A172 (cell line): Measurements from ENCODE around the gene BMPR1B. TPM values are rescaled to one million over a fixed set of nuclear protein-coding genes. Genes with fewer than 3 reads are reported as not detected.
"Not testable (repeated sequence)": the region's sequence is repeated elsewhere in the genome, so short reads cannot be mapped to it uniquely, and the experiment has no call there.

ENCODE experiments used
- DNase-seq: peaks from one replicate; pipeline ENCODE4 v3.0.0-alpha.2; 2015; ENCODE audit warnings: low spot score
- total RNA-seq: library from RNA; depleted of rRNA; stranded (reverse); fragments of >200 nt; shearing (Covaris generic); gene quantifications from 2 replicates; pipeline ENCODE4 v1.2.3, GENCODE V29; 2014

The BMPR1B gene
- total RNA-seq, 1 experiment from 2014 or later = 0.05 TPM

DNA sequence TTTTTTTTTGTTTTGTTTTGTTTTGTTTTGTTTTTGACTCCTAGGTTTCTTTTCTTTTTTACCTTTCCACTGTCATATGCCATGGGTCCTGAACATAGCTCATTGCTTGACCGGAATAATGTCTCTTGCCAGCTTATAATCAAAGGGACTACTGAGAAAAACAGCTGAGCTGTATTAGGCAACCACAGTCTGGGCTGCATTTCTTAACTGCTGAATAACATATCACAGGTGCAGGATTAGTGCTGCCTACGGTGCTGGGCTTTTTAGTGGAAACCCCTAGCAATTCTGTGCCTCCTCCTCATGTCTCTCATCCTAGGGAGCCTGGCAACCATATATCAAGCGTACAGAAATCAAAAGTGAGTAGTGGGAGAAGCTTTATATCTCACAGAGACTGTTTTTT is 333.5 kb downstream of the BMPR1B start:
- no peak for DNase-seq

DNA sequence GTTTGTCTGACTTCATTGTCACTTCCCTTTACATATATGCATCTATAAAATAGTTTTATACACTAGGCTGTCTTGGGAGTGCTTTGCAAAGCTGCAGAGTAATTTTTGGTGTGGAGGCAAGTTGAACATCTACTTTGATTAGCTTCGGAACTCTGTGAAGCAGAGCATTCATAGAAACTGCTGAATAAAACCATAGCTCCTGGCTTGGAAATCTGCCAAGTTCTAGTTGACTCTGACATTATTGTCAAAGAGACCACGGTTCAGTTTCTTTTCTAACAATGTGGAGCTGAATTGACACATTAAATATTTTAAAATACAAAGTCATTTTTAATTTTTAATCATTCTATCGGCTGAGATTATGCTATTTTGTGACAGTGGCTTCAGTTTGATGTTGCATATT is 335.0 kb downstream of the BMPR1B start:
- no peak for DNase-seq

DNA sequence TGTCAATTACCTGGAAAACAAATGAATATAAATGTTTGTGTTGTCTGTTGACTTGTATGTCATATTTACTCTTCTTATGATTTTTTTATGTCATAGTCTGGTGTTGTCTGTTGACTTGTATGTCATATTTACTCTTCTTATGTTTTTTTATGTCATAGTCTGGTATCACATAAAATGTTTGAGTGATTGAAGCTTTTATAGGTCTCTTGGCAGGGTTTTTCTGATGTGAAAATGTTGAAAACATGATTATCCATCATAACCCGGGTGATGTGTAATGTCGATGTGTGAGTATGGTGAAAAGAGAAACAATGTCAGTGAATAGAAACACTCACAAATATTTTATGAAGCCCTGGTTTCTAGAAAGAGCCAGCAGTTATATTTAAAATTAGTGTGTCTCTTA is 335.7 kb downstream of the BMPR1B start:
- DNase-seq = no peak

DNA sequence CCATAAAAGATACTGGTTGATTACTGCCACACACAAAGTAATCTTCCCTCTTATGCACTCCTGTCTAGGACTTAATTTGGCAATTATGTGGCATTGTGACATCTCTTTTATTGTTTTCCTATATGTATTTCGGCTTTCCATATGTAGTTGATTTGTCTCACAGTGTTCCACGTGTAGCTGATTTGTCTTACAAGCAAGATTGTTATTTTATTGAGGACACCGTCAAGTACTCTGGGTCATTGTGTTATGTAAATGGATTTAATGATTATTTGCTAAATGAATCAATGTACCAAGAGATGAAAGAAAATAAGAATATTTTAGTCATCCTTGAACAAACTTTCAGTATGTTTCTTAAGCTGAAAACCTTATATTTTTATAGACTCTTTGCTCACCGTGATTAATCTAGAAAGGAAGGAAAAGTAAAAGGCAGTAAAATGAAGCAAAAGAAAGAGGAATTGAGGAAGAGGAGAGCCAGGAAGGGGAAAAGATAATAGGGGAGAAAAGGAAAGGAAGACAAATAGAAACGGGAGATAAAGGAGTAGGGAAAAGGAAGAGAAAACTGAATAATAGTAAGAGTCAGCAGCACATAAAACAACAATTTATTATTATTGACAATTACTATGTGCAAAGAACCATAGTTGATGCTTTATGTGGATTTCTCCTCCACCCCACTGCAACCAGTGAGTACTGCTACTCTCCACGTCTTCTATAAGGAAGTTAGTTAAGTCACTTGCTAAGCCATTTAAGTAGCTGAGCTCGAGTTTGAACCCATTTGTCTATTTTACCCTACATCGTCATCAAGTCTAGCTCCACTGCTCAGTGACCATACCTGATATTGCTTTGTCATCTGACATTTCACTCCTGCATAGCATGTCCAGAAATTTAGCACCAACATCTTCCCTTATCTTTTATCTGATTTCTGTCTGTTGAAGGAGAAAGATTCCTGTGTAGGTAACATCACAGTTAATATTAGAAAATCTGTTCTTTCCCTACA is 336.5 kb downstream of the BMPR1B start:
- DNase-seq = no peak

DNA sequence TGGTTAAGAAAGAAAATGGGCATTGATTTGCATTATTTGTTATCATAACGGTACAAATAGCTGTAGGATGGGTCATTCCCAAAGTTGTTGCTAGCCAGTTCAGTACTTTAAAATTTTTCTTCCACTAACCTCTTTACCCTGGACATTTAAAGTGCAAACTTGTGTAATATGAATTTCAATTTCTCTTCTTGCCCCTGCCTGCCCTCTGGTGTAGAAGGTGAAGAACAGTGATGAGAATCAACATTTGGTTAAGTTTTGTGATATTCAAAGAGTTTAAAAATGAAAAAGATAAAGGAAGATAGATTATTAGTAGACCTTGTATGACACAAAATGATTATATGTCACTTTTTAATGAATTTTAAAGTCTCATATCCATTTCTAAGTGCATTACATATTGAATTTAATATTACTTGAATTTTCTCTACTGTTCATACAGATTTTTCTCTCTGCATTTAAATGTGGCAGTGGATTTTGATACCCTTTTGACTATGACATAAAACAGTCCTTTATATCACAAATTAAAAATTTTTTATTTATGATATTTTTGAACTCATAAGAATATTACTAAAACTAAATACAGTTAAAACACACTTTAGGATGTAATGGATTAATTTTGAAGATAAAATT is 337.7 kb downstream of the BMPR1B start:
- peak; percentile 18 for DNase-seq

DNA sequence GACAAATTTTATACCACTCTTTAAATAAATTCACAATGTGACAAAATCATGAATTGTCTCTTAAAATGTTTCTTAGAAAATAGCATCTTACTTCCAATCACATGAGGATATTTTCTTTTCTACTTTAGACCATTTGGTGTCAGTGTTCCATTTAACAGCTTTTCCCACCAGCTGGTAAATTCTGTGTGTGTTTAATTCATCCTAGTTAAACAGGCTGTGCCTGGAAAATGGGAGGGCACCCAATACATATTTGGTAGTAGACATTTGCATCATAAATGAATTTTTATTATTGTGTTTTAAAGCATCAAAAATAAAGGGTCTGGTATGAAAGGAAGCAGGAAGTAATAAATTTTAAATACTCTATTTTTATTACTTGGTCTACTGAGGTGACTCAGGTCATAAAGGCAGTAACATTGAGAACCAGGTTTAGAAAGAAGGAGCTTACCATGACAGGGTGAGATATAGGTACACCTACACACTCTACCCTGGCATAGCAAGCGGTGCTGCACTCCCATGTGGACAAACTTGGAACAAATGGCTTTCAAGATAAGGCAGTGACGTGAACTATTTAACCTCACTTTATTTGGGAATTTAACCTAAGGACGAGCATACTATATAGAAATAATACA is 344.5 kb downstream of the BMPR1B start:
- DNase-seq = no peak

DNA sequence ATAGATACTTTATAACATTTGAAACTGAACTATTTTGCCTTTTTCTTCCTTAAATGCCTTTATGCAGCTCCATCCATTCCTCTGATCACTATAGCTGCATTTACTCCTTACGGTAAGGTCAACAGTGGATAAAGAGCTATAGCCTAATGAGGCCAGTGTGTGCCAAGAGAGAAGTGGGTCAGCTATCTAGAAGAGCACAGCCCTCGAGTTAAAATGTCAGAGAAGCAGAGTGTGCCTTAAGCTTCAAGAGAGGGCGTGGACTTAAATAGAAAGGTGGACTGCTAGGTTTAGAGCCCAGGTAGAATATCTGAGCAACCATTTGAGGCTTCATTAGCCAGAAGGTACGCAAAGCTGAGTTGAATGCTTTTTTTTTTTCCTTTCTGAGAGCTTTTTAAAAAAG is 347.4 kb downstream of the BMPR1B start:
- DNase-seq = no peak

DNA sequence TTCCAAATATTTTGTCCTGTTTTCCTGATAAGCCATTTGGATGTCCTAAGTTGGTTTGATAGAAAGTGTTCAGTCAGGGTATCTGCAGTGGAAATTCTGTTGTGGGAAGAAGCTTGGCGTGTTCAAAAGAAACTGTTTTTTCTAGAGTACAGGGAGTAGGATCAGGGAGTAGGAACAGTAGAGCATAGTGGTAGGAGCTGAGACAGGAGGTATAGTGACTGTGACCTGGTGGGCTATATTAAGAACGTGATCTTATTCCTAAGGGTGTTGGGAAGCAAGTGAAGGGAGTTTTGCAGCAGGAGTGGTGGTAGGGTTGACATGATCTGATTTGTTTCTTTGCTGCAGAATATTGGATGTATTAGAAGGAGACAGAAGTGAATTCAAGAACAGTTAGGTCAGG is 348.2 kb downstream of the BMPR1B start:
- DNase-seq = no peak

DNA sequence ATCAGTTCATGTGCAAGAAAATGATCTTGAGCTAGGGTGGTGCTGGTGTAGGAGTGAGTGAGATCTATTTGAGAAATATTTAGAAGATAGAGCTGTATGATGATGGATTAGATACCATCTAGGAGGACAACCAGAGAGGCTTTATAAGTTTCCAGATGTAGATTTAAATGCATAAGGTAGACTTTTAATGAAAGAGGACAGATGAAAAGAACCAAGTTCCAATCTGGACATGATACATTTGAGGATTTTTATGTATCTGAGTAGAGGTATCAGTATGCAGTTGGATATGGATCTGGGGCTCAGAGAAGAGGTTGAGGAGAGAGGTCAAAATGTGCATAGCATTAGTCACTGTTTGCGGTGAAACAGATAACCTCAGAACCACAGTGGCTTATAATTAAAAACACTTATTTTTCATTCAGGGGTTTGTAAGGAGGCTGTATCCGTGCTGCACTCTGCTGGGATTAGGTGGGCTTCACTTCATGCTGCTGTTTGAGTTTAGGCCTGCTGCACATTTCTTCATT is 348.7 kb downstream of the BMPR1B start:
- peak; percentile 38 for DNase-seq

DNA sequence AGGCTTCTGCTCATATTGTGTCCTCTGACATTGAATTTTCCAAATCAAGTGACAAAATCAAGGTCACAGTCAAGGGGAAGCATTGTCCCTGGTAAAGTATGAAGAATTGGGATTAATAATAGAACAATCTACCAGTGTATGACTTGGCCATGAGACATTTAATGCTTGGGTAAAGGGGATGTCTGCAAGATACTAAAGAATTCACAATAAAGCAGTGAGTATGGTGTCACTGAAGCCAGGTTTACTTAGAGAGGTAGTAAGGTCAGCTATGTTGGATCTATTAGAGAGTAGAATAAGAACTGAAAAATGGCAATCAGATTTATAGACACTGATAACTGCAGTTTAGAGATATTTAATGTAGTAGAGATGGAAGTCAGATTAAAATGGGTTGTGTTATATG is 349.2 kb downstream of the BMPR1B start:
- no peak for DNase-seq

DNA sequence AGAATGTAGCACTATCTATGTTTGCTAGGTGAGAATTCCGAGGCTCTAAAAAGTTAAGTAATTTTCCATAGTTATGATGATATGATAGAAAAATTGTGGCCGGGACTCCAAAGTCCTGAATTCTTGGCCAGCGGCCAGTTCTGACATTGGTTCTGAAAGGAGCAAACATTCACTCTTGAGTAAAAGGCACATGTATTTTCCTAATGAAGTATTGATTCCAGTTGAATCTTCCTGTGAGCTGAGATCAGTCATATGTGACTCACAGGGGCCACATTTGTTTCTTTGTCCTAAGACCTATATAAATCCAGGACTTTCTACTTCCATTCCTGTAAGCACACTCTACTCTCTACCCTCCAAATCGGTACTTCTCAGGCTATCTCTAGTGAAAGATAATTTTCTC is 349.9 kb downstream of the BMPR1B start:
- DNase-seq = no peak

DNA sequence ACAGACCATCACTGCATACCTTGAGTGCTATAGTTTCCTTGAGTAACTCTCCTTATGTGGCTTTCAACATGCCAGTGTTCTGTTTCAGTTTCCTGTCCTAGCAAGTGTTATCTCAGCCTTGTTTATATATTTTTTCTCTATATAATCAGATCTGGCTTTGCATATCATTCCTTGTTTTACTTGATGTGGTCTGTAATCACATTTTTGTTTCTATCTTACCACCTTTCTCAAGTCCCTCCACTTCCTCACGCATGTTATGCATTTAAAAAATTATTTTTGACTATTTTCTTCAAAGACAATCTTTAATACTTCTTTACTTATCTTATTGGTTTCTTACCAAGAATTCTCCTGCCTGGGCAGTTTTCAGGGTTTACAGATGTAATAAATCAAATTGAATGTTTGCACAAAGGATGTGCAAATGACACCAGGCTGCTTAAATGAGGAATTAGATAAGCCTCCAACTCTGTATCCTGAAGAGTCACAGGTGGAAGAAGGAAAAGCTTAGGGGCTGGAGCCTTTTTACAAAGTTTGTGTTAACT is 351.2 kb downstream of the BMPR1B start:
- no peak for DNase-seq

DNA sequence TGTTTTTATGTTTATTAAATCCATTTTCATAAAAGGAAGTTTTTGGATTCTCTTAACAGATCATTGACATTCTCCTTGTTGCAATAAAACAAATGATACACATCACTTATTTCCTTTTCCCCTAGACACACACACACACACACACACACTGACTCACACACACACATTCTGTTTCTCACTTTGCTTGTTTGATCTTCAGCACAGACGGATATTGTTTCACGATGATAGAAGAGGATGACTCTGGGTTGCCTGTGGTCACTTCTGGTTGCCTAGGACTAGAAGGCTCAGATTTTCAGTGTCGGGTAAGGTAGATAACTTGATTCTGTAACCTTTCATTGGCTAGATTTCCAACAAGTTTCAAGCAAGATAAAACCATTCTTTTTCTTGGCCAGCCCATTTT is 356.8 kb downstream of the BMPR1B start:
- no peak for DNase-seq

DNA sequence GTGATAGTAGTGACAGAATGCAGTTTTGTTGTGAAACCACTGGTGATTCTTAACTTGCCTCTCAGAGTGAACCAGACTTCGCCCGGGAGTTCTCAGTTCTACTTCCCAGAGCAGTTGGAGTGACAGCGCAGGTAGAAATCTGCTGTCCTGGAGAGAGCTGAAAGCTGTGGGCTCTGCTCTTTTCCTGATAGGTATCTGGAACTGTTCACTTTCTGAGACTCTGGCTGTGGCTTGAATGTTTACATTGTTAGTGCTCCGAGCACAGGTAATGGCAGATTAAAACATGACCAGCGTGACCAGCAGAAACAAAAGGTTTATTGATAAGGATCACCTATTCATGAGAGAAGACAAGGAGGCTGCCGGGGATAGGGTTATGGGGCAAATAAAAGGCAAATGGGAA is 360.7 kb downstream of the BMPR1B start:
- DNase-seq = no peak

DNA sequence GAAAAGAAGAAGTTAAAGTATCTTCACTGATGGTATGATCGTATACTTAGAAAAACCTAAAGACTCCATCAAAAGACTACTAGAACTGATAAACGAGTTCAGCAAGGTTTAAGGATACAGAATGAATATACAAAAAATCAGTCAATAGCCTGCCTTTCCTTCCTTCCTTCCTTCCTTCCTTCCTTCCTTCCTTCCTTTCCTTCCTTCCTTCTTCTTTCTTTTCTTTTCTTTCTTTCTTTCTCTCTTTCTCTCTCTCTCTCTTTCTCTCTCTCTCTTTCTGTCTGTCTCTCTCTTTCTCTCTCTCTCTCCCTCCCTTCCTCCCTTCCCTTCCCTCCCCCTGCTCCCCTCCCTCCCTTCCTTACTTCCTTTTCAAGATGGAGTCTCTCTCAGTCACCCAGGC is 362.7 kb downstream of the BMPR1B start:
- DNase-seq = no peak

DNA sequence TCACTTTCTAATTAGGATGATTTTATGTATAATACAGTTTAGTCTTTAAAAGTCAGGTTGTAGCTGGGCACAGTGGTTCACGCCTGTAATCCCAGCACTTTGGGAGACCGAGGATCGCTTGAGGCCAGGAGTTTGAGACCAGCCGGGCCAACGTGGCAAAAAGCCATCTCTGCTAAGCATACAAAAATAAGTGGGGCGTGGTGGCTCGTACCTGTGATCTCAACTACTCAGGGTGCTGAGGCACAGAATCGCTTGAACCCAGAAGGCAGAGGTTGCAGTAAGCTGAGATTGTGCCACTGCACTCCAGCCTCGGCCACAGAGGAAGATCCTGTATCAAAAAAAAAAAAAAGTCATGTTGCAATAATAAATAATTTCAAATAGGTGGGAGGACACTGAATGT is 364.2 kb downstream of the BMPR1B start:
- no peak for DNase-seq

DNA sequence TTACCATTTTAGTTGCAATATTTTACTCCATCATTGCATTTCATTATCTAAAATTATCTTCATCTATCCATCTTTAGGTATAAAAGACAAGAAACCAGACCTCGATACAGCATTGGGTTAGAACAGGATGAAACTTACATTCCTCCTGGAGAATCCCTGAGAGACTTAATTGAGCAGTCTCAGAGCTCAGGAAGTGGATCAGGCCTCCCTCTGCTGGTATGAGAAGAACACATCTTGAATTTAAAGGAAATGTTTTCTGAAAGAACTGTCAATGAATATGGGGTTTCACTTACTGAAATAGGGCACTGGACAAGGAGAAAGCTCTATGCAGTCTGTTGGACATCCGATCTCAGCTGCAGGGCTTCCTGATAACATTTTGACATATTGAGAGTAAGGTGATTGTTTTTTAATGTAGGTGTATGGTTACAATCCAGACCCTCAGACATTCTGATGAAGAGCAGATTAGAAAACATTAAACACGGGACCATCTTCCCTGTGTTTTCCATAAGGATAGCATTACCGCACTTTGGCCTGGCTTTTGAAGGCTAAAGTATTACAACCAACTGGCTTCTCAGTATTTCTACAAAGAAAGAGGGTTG is 367.2 kb downstream of the BMPR1B start:
- DNase-seq = peak; percentile 62

DNA sequence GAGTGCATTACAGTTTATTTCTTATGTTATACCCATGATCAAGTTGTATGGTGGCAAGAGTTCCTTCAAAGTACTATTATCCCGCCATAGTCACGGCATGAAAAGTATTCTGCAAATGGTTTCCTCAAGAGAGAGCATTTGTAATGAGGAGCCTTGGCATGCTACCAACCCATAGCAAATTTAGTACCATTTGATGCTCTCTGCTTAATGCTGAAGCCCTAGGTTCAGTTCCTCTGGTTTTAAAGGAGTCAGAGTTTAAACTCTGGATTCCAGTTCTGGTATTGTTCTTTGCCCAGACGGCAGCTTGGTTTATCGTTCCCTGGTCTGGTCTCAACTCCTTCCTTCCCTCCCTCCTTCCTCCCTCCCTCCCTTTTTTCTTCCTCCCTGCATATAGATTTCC is 371.3 kb downstream of the BMPR1B start:
- DNase-seq = no peak

DNA sequence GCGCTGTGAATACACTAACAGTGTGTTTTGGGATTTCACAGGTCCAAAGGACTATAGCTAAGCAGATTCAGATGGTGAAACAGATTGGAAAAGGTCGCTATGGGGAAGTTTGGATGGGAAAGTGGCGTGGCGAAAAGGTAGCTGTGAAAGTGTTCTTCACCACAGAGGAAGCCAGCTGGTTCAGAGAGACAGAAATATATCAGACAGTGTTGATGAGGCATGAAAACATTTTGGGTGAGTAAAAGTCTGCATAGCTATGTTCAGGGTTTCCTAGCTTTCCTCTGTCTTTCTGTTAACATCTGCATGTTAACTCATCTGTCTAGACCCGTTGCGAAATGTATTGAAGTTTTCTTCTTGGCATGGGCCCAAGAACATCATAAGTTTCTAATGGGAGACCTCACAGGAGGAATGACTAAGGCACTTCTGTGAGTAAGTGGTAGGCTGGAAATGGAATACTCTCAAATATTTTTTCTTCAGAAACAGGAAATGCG is 372.1 kb downstream of the BMPR1B start:
- DNase-seq = peak; percentile 89

DNA sequence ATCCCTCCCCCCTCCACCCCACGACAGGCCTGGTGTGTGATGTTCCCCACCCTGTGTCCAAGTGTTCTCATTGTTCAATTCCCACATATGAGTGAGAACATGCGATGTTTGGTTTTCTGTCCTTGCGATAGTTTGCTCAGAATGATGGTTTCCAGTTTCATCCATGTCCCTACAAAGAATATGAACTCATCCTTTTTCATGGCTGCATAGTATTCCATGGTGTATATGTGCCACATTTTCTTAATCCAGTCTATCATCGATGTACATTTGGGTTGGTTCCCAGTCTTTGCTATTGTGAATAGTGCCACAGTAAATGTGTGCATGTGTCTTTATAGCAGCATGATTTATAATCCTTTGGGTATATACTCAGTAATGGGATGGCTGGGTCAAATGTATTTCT is 376.3 kb downstream of the BMPR1B start:
- not testable (repeated sequence) for DNase-seq

DNA sequence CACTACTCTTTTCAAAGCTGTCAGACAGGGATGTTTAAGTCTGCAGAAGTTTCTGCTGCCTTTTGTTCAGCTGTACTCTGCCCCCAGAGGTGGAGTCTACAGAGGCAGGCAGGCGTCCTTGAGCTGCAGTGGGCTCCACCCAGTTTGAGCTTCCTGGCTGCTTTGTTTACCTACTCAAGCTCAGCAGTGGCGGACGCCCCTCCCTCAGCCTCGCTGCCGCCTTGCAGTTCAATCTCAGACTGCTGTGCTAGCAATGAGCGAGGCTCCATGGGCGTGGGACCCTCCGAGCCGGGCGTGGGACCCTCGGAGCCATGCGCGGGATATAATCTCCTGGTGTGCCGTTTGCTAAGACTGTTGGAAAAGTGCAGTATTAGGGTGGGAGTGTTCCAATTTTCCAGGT is 381.7 kb downstream of the BMPR1B start:
- DNase-seq = not testable (repeated sequence)

DNA sequence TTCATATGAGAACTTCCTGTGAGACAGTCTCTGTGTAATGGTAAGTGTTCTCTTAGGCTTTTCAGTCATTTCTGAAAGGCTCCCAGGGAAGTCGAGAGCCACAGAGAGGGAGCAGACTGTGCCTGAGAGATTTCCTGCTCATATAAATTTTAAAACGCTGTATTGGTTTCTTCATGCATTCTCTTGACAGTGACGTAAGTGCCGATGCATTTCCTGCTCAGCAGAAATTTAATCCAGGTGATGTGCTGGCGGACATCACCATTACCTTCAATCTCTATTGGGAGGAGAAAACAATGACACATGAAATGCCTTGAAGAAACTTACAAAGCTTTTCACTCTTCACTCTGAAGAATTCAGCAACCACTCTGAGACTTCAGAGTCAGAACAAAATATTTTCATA is 383.6 kb downstream of the BMPR1B start:
- no peak for DNase-seq
